HG03175 (cell line): Measurements from ENCODE around the gene SEPTIN5.

ENCODE experiments used
- ATAC-seq: cut with Tn5 transposase; IDR thresholded peaks from one replicate; pipeline ENCODE4 v1.9.1; 2021; ENCODE audit warnings: mild to moderate bottlenecking, moderate library complexity; ENCODE audit not compliant: unreplicated experiment

The SEPTIN5 gene

DNA sequence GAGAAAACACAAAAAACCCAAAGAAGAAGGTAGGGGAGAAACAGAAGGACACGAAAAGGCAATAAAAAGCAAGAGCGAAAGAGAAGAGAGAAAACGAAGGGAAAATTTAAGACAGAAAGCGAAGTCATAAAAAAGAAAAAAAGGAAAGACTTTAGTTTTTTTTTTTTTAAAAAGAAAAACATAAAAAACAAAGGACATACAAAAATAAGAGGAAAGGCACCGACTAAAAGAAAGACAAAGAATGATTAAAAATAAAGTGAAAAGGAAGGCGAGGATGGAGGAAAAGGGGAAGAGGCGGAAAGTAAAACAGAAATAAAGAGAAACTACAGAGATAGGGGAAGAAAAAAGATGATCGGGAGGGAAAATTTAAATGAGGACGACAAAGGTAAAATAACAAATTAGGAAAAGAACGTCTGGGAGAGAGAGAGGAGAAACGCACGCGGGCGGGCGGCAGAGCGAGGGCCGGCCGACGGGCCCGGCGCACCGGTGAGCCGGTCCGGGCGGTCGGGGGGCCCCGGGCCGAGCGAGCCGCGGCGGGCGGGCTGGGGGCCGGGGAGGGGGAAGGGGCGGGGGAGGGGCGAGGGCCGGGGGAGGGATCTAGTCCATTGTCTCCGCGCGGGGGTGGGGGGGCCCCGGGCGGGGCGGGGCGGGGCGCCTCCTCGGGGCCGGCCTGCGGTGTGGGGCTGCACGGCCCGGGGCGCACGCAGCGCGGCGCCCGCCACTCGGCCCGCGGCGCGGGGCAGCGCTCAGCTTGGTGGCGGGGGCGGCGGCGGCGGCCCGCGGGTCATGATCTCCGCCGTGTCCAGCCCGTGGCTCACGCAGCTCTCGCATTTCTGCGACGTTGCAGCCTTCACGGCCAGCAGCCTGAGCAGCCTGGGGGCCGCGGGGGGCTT lies 46.0 kb downstream of the SEPTIN5 start, which contains the start of gene TBX1:
TSS of gene TBX1 (plus strand) at position 721 of the 893 bp plus-strand sequence. CDS start at position 787, 66 bp downstream.
- no peak for ATAC-seq

DNA sequence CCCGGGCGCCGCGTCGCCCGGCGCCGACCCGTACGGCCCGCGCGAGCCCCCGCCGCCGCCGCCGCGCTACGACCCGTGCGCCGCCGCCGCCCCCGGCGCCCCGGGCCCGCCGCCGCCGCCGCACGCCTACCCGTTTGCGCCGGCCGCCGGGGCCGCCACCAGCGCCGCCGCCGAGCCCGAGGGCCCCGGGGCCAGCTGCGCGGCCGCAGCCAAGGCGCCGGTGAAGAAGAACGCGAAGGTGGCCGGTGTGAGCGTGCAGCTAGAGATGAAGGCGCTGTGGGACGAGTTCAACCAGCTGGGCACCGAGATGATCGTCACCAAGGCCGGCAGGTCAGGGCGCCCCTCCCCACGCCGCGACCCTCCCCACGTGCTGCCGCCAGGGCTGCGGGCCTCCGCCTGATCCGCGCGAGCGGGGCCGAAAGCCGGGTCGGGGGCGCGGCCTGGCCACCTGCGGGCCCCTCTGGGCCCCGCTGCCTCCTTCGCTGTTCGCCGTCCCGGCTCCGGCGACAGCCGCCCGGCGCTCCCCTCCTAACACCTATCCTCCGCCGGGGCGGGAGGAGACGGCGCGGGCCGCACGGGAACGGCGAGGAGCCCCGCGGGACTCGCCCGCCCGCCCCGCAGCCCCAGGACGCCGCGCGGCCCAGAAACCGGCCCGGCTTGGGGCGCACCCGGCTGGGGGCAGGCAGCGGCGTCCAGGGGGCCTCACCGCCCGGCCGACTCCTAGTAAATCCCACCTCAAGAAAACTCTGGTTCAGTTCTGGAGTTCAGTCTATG lies 46.8 kb downstream of the SEPTIN5 start:
- ATAC-seq: no peak

DNA sequence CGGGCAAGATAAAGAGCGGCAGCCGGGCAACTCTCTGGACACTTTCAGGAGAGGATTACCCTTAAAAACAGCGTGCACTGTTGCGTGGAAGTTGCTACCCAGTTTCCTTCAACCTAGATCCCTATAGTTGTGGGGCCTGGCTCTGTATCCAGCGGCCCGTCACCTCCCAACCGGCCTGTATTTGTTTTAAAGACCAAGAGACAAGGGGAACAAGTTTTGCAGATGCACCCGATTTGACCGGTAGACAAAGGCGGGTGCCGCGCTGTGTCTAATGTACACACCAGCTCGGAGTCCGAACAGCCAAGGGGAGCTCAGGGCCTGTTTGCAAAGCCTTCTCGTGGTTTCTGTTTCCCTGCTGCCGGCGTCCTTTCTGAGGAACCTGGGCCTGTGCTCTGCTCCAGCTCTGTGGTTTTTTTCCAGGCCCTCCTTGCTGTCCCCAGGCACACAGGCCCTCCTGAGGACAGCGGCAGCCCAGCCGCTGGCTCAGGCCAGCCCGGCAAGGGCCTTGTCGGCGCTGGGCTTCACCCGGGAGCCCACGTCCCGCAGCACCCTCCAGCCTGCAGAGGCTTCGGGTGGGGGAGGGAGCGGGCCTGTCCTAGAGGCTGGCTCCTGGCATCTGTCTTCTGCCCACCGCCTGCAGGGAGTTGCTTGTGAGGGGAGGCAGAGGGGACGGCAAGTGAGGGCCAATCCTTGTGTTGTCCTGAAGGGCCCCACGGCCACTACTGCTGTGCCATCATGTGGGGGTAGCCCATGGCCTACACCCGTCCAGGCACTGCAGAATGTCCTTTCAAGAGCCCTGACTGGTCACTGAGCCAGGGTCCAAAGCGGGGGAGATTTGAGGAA lies 47.6 kb downstream of the SEPTIN5 start:
- no peak for ATAC-seq

DNA sequence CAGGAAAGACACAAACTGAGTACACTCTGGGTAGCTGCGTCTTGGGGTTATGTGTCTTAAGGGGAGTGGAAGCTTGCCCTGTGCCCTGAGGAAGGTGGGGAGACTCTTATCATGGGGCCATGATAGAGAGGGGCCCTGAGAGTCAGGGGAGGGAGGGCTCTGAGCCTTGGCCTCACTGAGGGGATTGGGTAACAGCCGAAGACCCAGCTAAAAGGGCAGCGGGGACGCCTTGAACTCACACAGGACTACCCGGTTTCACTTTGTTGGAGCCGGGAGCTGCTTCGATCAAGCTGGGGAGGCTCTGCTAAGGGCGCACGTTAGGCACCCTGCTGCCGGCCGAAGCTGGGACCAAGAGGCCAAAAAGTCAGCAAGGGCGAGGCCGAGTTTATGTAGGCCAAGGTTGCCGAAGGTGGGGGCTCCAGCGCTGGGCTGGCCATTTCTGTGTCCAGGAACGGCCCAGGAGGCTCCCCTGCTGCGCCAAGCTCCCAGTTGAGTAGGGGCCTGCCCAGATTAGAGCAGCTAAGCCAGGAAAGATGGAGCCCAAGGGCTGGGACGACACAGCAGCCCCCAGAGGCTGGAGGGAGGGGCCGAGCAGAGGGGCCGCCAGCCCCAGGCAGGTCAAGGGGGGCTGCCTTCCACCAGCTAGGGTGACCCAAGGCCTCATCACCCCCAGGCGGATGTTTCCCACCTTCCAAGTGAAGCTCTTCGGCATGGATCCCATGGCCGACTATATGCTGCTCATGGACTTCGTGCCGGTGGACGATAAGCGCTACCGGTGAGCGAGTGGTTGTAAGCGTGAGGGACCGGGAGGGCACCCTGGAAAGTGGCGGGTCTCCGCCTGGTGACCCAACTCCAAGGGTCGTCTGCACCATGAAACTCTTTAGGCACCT lies 48.5 kb downstream of the SEPTIN5 start:
- no peak for ATAC-seq

DNA sequence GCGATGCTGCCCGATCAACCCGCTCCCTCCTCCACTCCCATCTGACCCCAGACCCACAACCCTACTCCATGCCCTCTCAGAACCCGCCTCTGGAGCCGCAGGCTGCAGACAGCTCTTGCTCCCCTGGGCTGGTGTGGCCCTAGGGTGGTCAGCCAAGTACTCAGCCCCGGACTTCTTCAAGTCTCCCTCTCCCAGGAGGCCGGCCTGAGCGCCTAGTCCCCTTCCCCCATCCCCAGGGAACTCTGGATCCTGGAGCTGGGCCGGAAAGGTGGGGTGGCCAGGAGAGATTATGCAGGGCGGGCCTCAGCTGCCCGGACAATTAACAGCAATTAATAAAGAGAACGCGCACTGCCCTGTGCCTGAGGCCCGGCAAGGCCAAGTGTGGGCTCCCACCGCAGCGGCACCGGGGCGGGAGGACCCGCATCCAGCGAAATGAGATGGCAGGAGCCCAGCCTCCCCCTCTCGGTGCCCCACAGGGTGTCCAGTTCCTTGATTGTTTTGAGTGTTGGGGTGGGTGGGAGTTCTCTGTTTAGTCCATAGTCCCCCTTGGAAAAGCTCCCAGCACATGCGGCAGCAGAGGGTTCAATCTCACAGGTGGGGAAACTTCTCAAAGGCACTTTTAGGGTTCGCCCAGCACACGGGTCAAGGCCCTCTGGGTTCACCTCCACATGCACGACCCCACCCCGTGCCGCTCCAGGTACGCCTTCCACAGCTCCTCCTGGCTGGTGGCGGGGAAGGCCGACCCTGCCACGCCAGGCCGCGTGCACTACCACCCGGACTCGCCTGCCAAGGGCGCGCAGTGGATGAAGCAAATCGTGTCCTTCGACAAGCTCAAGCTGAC lies 49.4 kb downstream of the SEPTIN5 start:
- no peak for ATAC-seq

DNA sequence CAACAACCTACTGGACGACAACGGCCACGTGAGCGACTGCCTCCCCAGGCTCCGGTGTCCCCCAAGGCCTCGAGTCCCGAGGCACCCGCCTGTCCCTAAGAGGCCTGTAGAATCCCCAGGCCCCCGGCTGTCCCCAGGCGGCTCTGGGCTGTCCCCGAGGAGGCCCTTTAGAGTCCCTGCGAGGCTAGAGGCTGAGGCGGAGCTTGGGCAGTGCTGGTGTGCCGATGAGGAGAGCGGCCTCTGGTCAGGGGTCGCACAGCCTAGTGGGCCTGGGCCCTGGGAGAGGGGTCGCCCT lies 49.9 kb downstream of the SEPTIN5 start:
- no peak for ATAC-seq

DNA sequence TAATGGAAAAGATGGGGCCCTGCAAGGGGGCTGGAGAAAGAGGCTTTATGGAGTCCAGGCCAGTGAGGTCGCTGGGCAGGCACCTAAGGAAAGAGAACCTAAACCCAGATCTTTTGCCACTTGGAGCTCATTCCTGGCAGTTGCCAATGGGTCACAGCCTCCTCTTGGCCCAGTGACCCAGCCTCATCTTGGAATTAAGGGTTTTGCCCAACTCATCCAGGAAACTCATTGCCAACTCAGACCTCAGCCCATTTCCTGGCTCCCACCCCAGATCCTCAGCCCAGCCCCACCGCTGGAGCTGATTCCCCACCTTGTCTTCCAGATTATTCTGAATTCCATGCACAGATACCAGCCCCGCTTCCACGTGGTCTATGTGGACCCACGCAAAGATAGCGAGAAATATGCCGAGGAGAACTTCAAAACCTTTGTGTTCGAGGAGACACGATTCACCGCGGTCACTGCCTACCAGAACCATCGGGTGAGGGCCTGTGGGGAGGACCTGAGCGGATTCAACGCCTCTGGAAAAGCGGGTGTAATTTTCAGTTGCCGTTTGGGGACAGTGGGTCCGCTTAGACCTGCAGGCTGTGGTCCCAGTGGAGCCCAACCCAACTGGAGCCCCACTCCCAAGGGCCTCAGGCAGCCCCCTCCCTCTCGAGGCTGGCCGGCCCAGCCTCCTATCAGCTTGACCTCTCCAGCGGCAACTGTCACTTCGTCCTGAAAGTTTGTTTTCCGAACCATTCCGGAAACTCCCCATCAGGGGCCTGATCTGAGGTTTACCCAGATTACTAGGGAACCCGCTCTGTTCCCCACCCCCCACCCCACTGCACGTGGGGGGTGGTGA lies 50.6 kb downstream of the SEPTIN5 start:
- no peak for ATAC-seq

DNA sequence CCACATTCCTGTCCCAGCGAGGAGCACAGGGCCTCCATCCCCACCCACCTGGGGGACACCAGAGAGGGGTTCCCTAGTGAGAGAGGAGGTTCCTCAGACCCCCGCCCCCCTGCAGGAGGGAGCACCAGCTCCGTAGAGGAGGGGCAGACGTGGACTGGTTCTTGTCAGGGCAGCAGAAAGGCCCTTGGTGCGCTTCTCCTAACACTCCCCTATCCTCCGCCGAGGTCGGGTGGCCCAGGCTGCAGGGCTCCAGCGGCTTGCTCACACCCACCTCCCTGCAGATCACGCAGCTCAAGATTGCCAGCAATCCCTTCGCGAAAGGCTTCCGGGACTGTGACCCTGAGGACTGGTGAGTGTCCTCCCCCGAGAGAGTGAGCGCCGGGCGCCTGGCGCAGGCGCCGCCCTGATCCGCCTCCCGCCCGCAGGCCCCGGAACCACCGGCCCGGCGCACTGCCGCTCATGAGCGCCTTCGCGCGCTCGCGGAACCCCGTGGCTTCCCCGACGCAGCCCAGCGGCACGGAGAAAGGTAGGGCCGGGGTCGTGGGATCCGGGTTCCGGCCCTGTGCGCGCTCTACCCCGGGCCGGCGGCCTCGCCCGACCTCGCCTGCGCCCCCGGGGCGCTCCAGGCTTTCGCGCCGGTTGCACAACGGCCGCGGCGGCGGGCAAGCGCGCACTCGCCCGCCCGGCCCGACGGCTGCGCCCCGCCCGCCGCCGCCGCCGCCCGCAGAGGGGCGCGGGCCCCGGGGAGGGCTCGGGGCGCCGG lies 51.4 kb downstream of the SEPTIN5 start:
- ATAC-seq: no peak

DNA sequence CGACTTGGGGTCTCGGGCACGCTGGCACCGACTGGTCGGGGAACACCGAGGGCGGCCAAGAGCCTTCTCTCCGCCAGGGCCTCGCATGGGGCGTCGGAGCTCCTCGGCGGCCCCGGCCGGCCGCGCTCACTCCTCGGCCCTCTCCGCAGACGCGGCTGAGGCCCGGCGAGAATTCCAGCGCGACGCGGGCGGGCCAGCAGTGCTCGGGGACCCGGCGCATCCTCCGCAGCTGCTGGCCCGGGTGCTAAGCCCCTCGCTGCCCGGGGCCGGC lies 51.9 kb downstream of the SEPTIN5 start:
- ATAC-seq: no peak

DNA sequence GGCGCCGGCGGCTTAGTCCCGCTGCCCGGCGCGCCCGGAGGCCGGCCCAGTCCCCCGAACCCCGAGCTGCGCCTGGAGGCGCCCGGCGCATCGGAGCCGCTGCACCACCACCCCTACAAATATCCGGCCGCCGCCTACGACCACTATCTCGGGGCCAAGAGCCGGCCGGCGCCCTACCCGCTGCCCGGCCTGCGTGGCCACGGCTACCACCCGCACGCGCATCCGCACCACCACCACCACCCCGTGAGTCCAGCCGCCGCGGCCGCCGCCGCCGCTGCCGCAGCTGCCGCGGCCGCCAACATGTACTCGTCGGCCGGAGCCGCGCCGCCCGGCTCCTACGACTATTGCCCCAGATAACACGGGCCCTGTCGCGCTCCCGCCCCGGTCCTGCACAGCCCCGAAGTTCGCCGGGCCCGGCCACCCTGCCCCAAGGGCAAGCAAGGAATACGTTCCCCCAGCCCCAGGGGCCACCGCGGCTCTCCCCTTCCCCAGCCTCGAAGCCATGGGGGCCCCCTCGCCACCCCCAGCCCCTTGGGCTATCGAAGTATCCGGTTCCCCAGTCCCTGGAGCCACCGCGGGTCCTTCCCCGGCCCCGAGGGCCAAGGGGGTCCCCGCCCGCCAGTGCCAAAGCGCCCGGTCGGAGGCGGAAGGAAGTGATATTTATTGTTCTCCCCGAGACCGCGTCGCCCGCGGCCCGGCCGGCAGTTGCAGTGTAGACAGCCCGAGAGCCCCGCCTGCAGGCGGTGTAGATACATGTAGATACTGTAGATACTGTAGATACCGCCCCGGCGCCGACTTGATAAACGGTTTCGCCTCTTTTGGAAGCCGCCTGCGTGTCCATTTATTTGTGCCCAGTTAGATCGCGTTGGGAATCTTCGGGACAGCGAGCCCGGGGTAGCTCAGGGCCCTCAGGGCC lies 52.5 kb downstream of the SEPTIN5 start:
- ATAC-seq: no peak

DNA sequence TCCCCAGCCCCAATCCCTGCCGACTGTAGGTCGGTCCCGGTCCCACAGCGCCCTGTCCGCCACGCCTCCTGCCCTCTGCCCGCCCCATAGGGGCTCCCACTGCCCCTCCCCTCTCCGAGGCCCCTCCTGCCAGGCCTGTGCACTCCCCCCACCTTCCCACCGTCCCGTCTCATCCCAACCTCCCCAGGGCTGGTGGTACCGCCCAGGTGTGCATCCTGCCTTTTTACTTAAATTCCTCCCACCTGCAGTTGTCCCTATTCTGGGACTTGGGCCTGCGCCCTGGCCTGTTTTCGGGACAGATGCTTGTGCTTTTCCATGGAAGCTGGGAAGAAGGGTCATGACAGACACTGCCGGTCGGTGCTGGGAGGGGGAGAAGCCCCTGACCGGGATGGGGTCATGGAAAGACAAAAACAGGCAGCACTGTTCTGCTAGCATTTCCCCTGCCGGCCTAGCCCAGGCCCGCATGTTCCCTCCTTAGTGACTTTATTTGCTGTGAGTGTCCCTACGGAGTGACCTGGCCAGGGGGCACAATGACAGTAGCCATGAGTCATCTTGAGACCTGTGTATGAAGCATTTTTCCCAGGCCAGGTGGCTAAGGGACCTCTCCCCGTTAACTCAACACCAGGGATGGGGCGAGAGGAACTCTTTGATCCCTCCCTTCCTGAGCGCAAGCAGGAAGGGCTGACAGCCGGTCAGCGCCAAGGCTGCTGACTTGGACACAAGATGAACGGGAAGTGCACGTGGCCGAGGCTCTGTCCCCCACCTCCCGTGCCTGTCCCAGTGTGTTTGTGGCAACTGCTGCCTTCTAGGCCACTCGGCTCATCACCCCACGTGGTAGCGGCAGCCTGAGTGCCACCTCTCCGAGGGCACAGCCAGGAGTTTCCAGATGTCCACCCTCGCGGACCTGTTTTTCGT lies 53.4 kb downstream of the SEPTIN5 start:
- no peak for ATAC-seq

DNA sequence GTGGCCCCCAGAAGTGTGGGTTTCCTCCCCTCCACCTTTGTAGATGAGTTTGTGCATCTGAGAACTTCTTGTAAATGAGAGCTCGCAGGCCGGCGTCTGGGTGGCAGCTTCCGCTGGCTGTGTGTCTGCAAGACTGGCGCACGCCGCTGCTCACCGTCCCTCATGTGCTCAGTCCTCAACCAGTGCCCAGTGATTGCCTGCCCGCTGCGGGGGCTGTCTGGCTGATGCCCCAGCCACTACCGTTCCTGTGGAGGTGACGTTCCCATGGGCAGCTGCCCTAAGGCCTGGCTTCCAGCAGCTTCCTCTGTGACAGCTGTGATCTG lies 55.1 kb downstream of the SEPTIN5 start:
- ATAC-seq: no peak

DNA sequence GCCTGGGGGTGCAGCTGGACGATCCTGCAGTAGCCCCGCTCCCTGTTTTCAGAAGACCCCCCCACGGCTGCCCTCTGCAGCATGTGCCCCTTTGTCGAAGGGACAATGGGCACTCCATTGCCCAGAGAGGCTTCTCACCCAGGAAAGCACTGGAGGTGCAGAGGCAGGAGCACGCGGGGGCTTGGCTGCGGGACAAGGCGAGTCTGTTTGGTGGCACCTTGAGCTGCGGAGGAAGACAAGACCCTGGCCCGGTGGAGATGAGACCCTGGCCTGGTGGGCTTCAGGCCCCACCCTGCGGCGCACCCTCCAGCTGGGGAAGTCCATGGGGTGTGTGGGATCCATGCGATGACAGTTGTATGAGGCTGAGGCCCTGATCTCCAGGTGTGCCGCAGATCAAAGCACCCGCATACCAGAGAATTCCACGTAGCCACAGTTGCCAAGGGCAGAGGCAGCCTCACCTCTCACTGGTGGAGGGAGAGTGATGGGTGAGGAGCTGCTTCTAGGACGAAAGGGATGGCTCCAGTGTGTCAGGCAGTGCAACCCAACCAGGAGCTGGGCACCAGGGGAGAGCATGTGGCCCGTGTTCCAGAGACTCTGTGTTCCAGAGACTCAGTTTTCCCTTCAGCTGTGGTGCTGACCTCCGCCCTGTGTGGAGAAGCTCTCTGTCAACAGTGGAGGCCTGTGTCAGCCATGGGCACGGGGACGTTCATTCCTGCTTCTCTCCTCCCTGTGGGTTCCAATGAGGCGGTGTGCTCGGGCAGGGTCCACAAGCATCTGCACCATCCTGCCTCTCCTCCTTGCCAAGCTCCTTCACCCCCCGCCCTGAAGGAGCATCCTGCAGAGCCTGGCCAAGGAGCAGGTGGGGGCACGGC lies 56.3 kb downstream of the SEPTIN5 start:
- no peak for ATAC-seq

DNA sequence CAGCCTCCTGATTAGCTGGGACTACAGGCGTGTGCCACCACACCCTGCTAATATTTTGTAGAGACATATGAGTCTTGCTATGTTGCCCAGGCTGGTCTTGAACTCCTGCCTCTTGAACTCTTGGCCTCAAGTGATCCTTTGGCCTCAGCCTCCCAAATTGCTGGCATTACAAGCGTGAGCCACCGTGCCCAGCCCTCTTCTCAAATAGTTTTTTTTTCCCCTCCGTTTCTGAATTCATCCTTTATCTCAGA lies 58.0 kb downstream of the SEPTIN5 start:
- no peak for ATAC-seq
